ENCODE results near the gene CCDC85B. TPM values are rescaled to one million over a fixed set of nuclear protein-coding genes. Genes with fewer than 3 reads are reported as not detected.

CCDC85B gene
- polyA plus RNA-seq, 1 donor from 2014 or later = 28.5 TPM

DNA sequence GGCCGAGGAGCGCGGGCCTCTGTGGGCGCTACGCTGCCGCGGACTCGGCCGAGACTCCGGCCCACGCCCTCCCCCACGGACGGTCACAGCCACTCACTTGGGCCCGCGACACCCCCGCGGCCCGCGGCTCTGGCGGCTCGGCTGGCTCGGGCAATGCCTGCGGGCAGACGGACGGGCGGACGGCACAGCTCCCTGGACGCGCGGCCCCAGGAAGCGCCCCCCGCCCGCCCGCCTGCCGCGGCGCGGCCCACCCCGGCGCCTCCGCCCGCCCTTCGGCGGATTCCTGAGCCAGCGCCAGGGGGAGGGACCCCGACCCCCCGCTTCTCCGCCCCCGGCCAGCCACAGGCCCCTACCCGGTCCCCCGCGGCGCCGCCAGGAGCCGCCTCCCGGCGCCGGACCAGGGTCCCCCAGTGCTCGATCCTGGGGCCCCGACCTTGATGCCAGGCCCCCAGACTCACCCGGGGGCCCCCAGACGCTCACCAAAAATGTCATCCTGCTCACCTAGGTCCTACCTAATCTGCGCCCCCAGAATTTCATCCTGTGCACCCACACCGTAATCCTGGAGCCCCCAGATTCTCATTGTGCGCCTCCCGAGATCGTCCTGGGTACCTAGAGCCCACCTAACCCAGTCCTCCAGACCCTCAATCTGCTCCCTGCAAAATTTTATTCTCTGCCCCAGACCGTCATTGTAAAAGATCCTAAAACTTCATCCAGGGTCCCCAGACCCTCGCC lies 17.7 kb upstream of the CCDC85B start, which contains the start of gene EFEMP2:
Gene EFEMP2 (minus strand): TSS at position 215 of the 732 bp plus-strand sequence. CDS start 446 bp downstream, outside the sequence.
- H3K4me2 ChIP-seq (ENCODE audit: low read length) = no peak within 1 kb of the TSS
- no peaks in the 10 kb centered on the region for H3F3A ChIP-seq (ENCODE audit: insufficient read depth, low read length, poor library complexity, severe bottlenecking)
- peak within 1 kb of the TSS; percentile 46 for H3K9ac ChIP-seq (ENCODE audit: low read length)
- no peaks in the 10 kb centered on the region for H3K79me2 ChIP-seq (replicated peaks; ENCODE audit: insufficient read depth, low read length)
- H4K20me1 ChIP-seq (ENCODE audit: insufficient read depth) = no peaks in the 10 kb centered on the region
- no peaks in the 10 kb centered on the region for H3K36me3 ChIP-seq (ENCODE audit: insufficient read depth, low read length)
- H3K9me2 ChIP-seq (ENCODE audit: insufficient read depth, low read length) = no peaks in the 10 kb centered on the region
- no peak within 1 kb of the TSS for H2AFZ ChIP-seq (ENCODE audit: low read depth, low read length)
- H3K27ac ChIP-seq (ENCODE audit: low read length) = no peak within 1 kb of the TSS
- no peaks in the 10 kb centered on the region for H3K9me3 ChIP-seq (ENCODE audit: low read length)
- peak within 1 kb of the TSS; percentile 65 for H3K4me3 ChIP-seq (ENCODE audit: low read length)
- TF ChIP-seq EP300 (conservative IDR thresholded peaks at IDR 0.05; ENCODE audit: poor library complexity, severe bottlenecking) = no peak
- peaks cover 11% of the 10 kb centered on the region for H3K27me3 ChIP-seq (ENCODE audit: insufficient read depth, low read depth, low read length)

DNA sequence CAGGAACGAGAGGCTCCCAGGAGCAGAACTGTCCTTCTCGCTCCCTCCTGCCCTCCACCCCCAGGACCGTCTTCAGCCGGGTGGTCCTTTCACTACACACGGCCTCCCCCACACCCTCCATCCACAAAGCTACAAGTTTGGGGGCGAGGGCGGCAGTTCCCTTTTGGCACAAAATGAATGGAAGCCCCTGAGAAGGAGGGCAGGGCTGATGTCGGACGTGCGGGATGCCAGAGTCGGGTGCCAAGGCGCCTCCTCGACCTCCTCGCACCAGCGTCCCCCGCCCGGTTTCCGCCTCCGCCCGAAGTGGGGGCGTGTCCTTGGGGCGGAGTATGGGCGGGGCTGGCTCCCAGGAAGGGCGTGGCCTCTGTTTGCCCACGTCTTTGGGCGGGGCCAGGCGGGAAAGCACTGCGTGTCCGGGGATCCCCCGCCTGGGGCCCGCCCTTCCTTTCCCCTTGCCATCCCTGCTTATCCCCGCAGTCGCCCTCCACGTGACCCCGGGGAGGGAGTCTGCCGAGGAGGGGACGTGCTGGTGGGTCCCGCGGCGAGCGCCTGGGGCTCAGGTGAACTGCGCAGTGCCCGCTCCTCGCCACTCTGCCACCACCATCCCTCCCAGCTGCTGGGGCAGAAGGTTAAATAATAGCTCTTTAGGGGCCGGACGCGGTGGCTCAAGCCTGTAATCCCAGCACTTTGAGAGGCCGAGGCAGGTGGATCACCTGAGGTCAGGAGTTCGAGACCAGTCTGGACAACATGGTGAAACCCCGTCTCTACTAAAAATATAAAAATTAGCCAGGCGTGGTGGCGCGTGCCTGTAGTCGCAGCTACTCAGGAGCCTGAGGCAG lies 16.9 kb upstream of the CCDC85B start:
- TF ChIP-seq EZH2 (IDR thresholded peaks at IDR 0.05; ENCODE audit: borderline replicate concordance, insufficient read depth, low read length, poor library complexity, severe bottlenecking) = no peak
- TF ChIP-seq SMC3 (conservative IDR thresholded peaks at IDR 0.05; ENCODE audit: poor library complexity) = no peak
- TF ChIP-seq, protein P1, sequence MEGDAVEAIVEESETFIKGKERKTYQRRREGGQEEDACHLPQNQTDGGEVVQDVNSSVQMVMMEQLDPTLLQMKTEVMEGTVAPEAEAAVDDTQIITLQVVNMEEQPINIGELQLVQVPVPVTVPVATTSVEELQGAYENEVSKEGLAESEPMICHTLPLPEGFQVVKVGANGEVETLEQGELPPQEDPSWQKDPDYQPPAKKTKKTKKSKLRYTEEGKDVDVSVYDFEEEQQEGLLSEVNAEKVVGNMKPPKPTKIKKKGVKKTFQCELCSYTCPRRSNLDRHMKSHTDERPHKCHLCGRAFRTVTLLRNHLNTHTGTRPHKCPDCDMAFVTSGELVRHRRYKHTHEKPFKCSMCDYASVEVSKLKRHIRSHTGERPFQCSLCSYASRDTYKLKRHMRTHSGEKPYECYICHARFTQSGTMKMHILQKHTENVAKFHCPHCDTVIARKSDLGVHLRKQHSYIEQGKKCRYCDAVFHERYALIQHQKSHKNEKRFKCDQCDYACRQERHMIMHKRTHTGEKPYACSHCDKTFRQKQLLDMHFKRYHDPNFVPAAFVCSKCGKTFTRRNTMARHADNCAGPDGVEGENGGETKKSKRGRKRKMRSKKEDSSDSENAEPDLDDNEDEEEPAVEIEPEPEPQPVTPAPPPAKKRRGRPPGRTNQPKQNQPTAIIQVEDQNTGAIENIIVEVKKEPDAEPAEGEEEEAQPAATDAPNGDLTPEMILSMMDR (IDR thresholded peaks at IDR 0.05; ENCODE audit: poor library complexity, severe bottlenecking) = no peak
- TF ChIP-seq EP300 (conservative IDR thresholded peaks at IDR 0.05; ENCODE audit: poor library complexity, severe bottlenecking) = no peak
- TF ChIP-seq REST (IDR thresholded peaks at IDR 0.05; ENCODE audit: borderline replicate concordance) = no peak
- peak; percentile 52 for TF ChIP-seq POLR2AphosphoS5 (IDR thresholded peaks at IDR 0.05)
- TF ChIP-seq TAF1 (IDR thresholded peaks at IDR 0.05; ENCODE audit: low read depth) = no peak
- no peak for TF ChIP-seq RAD21 (conservative IDR thresholded peaks at IDR 0.05)
- TF ChIP-seq MXI1 (conservative IDR thresholded peaks at IDR 0.05; ENCODE audit: poor library complexity, severe bottlenecking) = peak; percentile 13
- H3F3A ChIP-seq (ENCODE audit: insufficient read depth, low read length, poor library complexity, severe bottlenecking) = no peaks in the 10 kb centered on the region
- peak overlapping the region; percentile 65 for H3K4me3 ChIP-seq (ENCODE audit: low read length)
- H3K79me2 ChIP-seq (replicated peaks; ENCODE audit: insufficient read depth, low read length) = no peaks in the 10 kb centered on the region
- no peak overlapping the region for H3K4me2 ChIP-seq (ENCODE audit: low read length)
- peaks cover 11% of the 10 kb centered on the region for H3K27me3 ChIP-seq (ENCODE audit: insufficient read depth, low read depth, low read length)
- peak overlapping the region; percentile 46 for H3K9ac ChIP-seq (ENCODE audit: low read length)
- no peaks in the 10 kb centered on the region for H3K9me2 ChIP-seq (ENCODE audit: insufficient read depth, low read length)
- no peaks in the 10 kb centered on the region for H3K36me3 ChIP-seq (ENCODE audit: insufficient read depth, low read length)
- no peak overlapping the region for H2AFZ ChIP-seq (ENCODE audit: low read depth, low read length)
- no peak overlapping the region for H3K27ac ChIP-seq (ENCODE audit: low read length)
- no peaks in the 10 kb centered on the region for H3K9me3 ChIP-seq (ENCODE audit: low read length)
- no peaks in the 10 kb centered on the region for H4K20me1 ChIP-seq (ENCODE audit: insufficient read depth)

Data from neural cell (in vitro differentiated cells).